Spleen (tissue), 11 donors: ENCODE measurements around the gene KXD1. TPM values are rescaled to one million over a fixed set of nuclear protein-coding genes. Genes with fewer than 3 reads are reported as not detected.

Experiments used
- DNase-seq: peaks from one replicate; pipeline ENCODE4 v3.0.0-alpha.2; 2020
- H3K27ac ChIP-seq, 8 donors: fragments of 200-600 bp; sonication (generic) in 7 of 8; 1 replicate in 4 of 8; 2 replicates in 4 of 8; pipeline versions ENCODE4 v1.5.0 to v1.8.0; 2016 to 2021; ENCODE audit warnings: inconsistent platforms in 4 of 8, mild to moderate bottlenecking in 4 of 8, moderate library complexity in 1 of 8
- H3K27me3 ChIP-seq, 7 donors: fragments of 200-600 bp; sonication (generic) in 6 of 7; replicated peaks in 1 of 7; 1 replicate in 4 of 7; 2 replicates in 3 of 7; pipeline versions ENCODE4 v1.5.0 to v1.8.0; 2016 to 2021; ENCODE audit warnings: inconsistent platforms in 3 of 7, mild to moderate bottlenecking in 1 of 7
- H3K36me3 ChIP-seq, 6 donors: fragments of 200-600 bp; sonication (generic) in 5 of 6; 1 replicate in 4 of 6; 2 replicates in 2 of 6; pipeline versions ENCODE4 v1.5.0 to v1.8.0; 2016 to 2021; ENCODE audit warnings: inconsistent platforms in 2 of 6
- H3K4me1 ChIP-seq, 6 donors: fragments of 200-600 bp; sonication (generic) in 5 of 6; 1 replicate in 3 of 6; 2 replicates in 3 of 6; pipeline versions ENCODE4 v1.5.0 to v1.8.0; 2016 to 2021; ENCODE audit warnings: inconsistent platforms in 3 of 6
- H3K4me3 ChIP-seq, 8 donors: fragments of 200-600 bp; sonication (generic) in 7 of 8; 1 replicate in 4 of 8; 2 replicates in 4 of 8; pipeline versions ENCODE4 v1.5.0 to v1.8.0; 2016 to 2021; ENCODE audit warnings: inconsistent platforms in 4 of 8, mild to moderate bottlenecking in 4 of 8, moderate library complexity in 2 of 8
- H3K9me3 ChIP-seq, 8 donors: fragments of 200-600 bp; sonication (generic) in 7 of 8; 1 replicate in 4 of 8; 2 replicates in 4 of 8; pipeline versions ENCODE4 v1.5.0 to v1.8.0; 2016 to 2021; ENCODE audit warnings: inconsistent platforms in 4 of 8
- POLR2A ChIP-seq, 3 donors: fragments of 450-650 bp; IDR thresholded peaks; one replicate each; pipeline ENCODE4 v1.5.1; 2017; ENCODE audit warnings: antibody characterized with exemption in 3 of 3, mild to moderate bottlenecking in 1 of 3
- POLR2AphosphoS5 ChIP-seq, 3 donors: sonication (generic); formaldehyde crosslinking; IDR thresholded peaks; one replicate each; pipeline ENCODE4 v1.5.1; 2017; ENCODE audit warnings: antibody characterized with exemption in 3 of 3
- WGBS, 5 donors: extraction: QIAGEN DNeasy Blood & Tissue Kit in 3 of 5; methylation state at CpG; one replicate each; pipeline versions ENCODE4 v1.1.5 to v1.1.7; 2013 to 2018; 5-methylcytosine and 5-hydroxymethylcytosine counted together
- intact Hi-C: fragments of 100-400 bp; cut with DNase I; formaldehyde crosslinking; loops from one replicate; pipeline ENCODE4 v1.15.0; 2023; ENCODE audit warnings: low total_unique reads
- polyA plus RNA-seq, 3 donors: library from polyadenylated mRNA; stranded (reverse); fragments of 200-250 nt; gene quantifications; one replicate each; pipeline ENCODE4 v1.2.1, GENCODE V29; 2013
- total RNA-seq, 7 donors: library from RNA; depleted of rRNA in 3 of 7; stranded (reverse); fragments of >200 nt in 3 of 7; fragmentation: NEBNext Ultra II Directional in 4 of 7; extraction: Animal tissue kit (Norgen Biotek cat#: 25700) in 4 of 7; gene quantifications; one replicate each; pipeline versions ENCODE4 v1.1.0 to v1.2.1, GENCODE V29; 2016 to 2021
- TF ChIP-seq, protein P1 (sequence below), 11 experiments: fragments of 200-600 bp in 7 of 11; fragments of 450-650 bp in 4 of 11; sonication (generic) in 4 of 11; IDR thresholded peaks in 8 of 11; conservative IDR thresholded peaks in 3 of 11; 1 replicate in 7 of 11; 2 replicates in 4 of 11; pipeline versions ENCODE4 v1.4.0 to v1.8.0; 2016 to 2021; ENCODE audit warnings: antibody characterized with exemption in 11 of 11, inconsistent platforms in 4 of 11, mild to moderate bottlenecking in 1 of 11
- donor health status: healthy with polysubstance abuse.
- donor health status: DM: no; HTN: no; CAD: no; lungs with moderate emphysema.
- donor health status: DM: no; HTN: no; CAD: no.
- donor health status: Bipolar disorder and iron deficiency.
- donor health status: healthy.
- donor health status: DM: no; HTN: no; CAD: no.
- donor health status: DM: yes; HTN: yes; CAD: no.

Gene KXD1
- total and polyA plus RNA-seq, 10 donors = 63.9 to 90.9 (median 74.8) TPM

- Histone ChIP-seq H3K9me3 (no peaks in the 10 kb centered on the region), H3K27me3 (no peaks in the 10 kb centered on the region), H3K36me3 (peaks cover 0 to 11% (median 7%) of the 10 kb centered on the region in 6 donors), H3K27ac (peak overlapping the region in 2 of 8 donors; percentile 32 to 39), H3K4me3 (no peak overlapping the region), H3K4me1 (peaks cover 18 to 51% (median 34%) of the 10 kb centered on the region in 6 donors)
- WGBS, 5 donors = 53 to 58% (median 54%) methylated on average over 2 of the region's 2 CpGs
- no peak for TF ChIP-seq POLR2A (IDR thresholded peaks at IDR 0.05)
- TF ChIP-seq, protein P1, sequence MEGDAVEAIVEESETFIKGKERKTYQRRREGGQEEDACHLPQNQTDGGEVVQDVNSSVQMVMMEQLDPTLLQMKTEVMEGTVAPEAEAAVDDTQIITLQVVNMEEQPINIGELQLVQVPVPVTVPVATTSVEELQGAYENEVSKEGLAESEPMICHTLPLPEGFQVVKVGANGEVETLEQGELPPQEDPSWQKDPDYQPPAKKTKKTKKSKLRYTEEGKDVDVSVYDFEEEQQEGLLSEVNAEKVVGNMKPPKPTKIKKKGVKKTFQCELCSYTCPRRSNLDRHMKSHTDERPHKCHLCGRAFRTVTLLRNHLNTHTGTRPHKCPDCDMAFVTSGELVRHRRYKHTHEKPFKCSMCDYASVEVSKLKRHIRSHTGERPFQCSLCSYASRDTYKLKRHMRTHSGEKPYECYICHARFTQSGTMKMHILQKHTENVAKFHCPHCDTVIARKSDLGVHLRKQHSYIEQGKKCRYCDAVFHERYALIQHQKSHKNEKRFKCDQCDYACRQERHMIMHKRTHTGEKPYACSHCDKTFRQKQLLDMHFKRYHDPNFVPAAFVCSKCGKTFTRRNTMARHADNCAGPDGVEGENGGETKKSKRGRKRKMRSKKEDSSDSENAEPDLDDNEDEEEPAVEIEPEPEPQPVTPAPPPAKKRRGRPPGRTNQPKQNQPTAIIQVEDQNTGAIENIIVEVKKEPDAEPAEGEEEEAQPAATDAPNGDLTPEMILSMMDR (IDR thresholded peaks at IDR 0.05 in 8 of 11, conservative IDR thresholded peaks at IDR 0.05 in 3 of 11) = no peak
- intact Hi-C loops = no loop called here
- no peak for DNase-seq
Measured at GRCh38 chr19:18586306-18586705, 28.6 kb downstream of the KXD1 start.

DNA sequence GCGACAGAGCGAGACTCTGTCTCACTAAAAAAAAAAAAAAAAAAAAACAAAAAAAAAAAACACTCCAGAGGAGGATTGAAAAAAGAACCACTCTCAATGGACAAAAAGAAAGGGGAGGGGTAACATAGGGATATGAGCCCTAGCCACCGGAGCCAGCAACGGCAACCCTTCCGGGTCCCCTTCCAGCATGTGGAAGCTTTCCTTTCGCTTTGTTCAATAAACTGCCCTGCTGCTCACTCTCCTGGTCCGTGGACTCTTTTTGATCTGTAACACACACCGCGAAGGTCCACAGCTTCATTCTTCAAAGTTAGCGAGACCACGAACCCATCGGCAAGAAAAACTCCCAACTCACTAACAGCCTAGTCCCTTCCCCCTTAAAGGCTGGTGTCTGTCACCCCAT lies 29.9 kb downstream of the KXD1 start:
- no peak for DNase-seq
- Histone ChIP-seq H3K27ac (peak overlapping the region in 6 of 8 donors; percentile 89 to 96 (median 92)), H3K4me1 (peaks cover 18 to 51% (median 34%) of the 10 kb centered on the region in 6 donors), H3K27me3 (no peaks in the 10 kb centered on the region), H3K9me3 (no peaks in the 10 kb centered on the region), H3K36me3 (peaks cover 0 to 23% (median 13%) of the 10 kb centered on the region in 6 donors), H3K4me3 (peak overlapping the region in 2 of 8 donors; percentile 85 to 94)
- no peak for TF ChIP-seq POLR2A (IDR thresholded peaks at IDR 0.05)
- TF ChIP-seq, protein P1 (IDR thresholded peaks at IDR 0.05 in 8 of 11, conservative IDR thresholded peaks at IDR 0.05 in 3 of 11) = no peak
- TF ChIP-seq POLR2AphosphoS5 (IDR thresholded peaks at IDR 0.05) = no peak
- intact Hi-C loops = no loop called here
- WGBS, 5 donors = 87 to 94% (median 88%) methylated on average over 10 to 12 of the region's 12 CpGs

GRCh38 chr19:18587962-18588610 lies 30.4 kb downstream of the KXD1 start:
- H3K36me3 ChIP-seq = peaks cover 0 to 23% (median 13%) of the 10 kb centered on the region in 6 donors
- H3K4me1 ChIP-seq = peaks cover 18 to 51% (median 34%) of the 10 kb centered on the region in 6 donors
- TF ChIP-seq POLR2AphosphoS5 (IDR thresholded peaks at IDR 0.05) (no peak), POLR2A (IDR thresholded peaks at IDR 0.05) (no peak)
- TF ChIP-seq, protein P1 (IDR thresholded peaks at IDR 0.05 in 8 of 11, conservative IDR thresholded peaks at IDR 0.05 in 3 of 11) = no peak
- intact Hi-C loops = no loop called here
- H3K27me3 ChIP-seq = no peaks in the 10 kb centered on the region
- DNase-seq = no peak
- 18 to 32% (median 27%) methylated on average over 16 of the region's 16 CpGs for WGBS, 5 donors
- H3K27ac ChIP-seq = peak overlapping the region; percentile 89 to 96 (median 92)
- peak overlapping the region; percentile 77 to 98 (median 94) for H3K4me3 ChIP-seq
- no peaks in the 10 kb centered on the region for H3K9me3 ChIP-seq

DNA sequence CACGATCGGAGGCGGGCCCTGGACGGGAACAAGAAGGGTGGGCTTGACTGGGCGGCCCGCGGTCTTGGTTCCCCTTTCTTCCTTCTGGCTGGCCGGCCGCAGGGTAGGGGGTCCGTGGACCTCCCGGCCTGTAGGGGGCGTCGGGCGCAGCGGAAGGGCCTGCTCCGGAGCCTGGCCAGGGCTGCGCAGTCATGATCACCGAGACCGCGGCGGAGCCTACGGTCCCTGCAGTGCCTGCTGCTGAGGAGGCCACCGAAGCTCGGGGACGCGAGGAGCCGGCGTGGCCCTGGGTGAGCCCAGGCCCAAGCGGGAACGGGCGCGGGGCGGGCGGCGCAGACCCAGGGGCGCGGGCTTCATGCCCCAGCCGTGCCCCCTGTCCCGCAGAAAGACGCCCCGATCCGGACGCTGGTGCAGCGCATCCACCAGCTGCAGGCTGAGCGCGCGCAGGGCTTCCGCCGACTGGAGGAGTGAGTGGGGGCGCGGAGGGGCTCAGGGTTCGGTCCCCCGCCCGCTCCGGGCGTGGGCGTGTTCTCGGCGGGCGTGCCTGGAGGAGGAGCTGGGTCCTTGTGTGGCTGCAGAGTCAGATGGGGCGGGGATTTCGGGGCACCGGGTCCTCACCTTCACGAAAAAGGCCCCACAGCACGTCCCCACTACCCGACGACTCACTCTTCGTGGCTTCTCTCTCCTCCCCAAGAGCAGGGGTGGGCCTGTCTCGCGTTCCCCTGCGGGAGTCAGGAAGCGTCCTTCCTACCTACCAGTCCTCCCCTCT lies 31.1 kb downstream of the KXD1 start, which contains the start of gene REX1BD:
Gene REX1BD, plus strand, starts transcription at position 188 of the 769 bp plus-strand sequence. Its CDS starts 4 bp downstream, at position 192.
- no peaks in the 10 kb centered on the region for H3K27me3 ChIP-seq
- H3K36me3 ChIP-seq = peaks cover 0 to 23% (median 13%) of the 10 kb centered on the region in 6 donors
- intact Hi-C loops = no loop called here
- H3K9me3 ChIP-seq = no peaks in the 10 kb centered on the region
- DNase-seq = peak; percentile 98
- H3K4me3 ChIP-seq = peak within 1 kb of the TSS; percentile 77 to 98 (median 94)
- TF ChIP-seq POLR2AphosphoS5 (IDR thresholded peaks at IDR 0.05) (peak; percentile 90 to 94 (median 93)), POLR2A (IDR thresholded peaks at IDR 0.05) (peak; percentile 6 to 71 (median 62))
- TF ChIP-seq, protein P1 (IDR thresholded peaks at IDR 0.05 in 8 of 11, conservative IDR thresholded peaks at IDR 0.05 in 3 of 11) = peak; percentile 78 to 97 (median 94)
- 0 to 1% (median 0%) methylated on average over 21 to 72 of the region's 72 CpGs for WGBS, 5 donors
- peak within 1 kb of the TSS; percentile 89 to 96 (median 92) for H3K27ac ChIP-seq
- H3K4me1 ChIP-seq = peaks cover 18 to 58% (median 37%) of the 10 kb centered on the region in 6 donors
